Measurements from ENCODE around the gene GFOD1.

- TF ChIP-seq, protein P1, sequence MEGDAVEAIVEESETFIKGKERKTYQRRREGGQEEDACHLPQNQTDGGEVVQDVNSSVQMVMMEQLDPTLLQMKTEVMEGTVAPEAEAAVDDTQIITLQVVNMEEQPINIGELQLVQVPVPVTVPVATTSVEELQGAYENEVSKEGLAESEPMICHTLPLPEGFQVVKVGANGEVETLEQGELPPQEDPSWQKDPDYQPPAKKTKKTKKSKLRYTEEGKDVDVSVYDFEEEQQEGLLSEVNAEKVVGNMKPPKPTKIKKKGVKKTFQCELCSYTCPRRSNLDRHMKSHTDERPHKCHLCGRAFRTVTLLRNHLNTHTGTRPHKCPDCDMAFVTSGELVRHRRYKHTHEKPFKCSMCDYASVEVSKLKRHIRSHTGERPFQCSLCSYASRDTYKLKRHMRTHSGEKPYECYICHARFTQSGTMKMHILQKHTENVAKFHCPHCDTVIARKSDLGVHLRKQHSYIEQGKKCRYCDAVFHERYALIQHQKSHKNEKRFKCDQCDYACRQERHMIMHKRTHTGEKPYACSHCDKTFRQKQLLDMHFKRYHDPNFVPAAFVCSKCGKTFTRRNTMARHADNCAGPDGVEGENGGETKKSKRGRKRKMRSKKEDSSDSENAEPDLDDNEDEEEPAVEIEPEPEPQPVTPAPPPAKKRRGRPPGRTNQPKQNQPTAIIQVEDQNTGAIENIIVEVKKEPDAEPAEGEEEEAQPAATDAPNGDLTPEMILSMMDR (IDR thresholded peaks at IDR 0.05 in 2 of 3, conservative IDR thresholded peaks at IDR 0.05 in 1 of 3; ENCODE audit: control insufficient read depth in 2 of 3, extremely low read depth in 1 of 3, insufficient read depth in 1 of 3, low read depth in 3 of 3, low read length in 3 of 3) = no peak
- TF ChIP-seq POLR2A (IDR thresholded peaks at IDR 0.05; ENCODE audit: low read depth, low read length) (no peak), CHD2 (IDR thresholded peaks at IDR 0.05; ENCODE audit: borderline replicate concordance, low read depth, low read length) (no peak), NFIC (IDR thresholded peaks at IDR 0.05; ENCODE audit: low read depth, low read length) (no peak)
Observed at GRCh38 chr6:13348334-13349113, 138.9 kb downstream of the GFOD1 start.

Data from GM12878 (cell line).